ENCODE results near the gene KDM5B.
"Not testable (repeated sequence)": the region's sequence is repeated elsewhere in the genome, so short reads cannot be mapped to it uniquely, and the experiment has no call there.

Gene KDM5B

DNA sequence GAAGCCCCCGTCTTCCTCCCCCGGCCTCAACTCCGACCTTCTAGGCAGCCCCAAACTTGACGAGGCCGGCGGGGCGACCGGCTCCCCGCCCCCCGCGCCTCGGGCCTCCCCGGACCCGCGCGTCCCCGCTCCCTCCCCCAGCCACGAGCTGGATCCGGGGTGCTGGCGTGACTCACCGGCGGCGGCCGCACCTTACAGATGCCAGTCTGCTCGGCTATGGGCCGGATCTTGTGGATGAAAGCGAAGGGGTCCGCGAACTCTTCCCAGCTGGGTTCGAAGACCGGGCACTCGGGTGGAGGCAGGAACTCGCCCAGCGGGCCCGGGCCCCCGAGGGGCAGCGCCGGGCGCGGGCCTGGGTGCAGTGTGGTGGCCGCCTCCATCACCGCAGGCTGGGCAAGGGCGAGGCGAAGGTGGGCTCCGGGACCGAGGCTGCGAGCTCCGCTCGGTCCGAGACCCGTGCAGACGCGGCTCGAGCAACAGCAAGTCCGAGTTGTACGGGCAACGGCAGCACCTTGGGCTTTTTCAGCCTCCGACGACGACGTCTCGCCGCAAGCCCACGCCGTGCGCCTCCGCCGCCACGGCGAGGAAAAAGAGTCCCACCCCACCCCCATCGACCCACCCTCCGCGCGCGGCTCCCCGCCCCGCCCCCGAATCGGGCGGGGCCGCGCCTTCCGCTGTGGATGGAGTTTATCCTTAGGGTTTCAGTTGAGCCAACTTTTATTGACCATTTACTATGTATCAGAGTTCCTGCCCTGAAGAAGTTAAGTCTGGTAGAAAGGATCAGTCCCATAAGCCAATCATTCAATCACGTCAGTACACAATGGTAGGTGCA lies at the start of gene KDM5B:
KDM5B (minus strand) TSS at position 496 of the 832 bp plus-strand sequence; CDS start at position 380, 116 bp downstream.
- FAIRE-seq, result no peak

GRCh38 chr1:202857136-202857610 lies 49.0 kb upstream of the KDM5B start:
- no peak for FAIRE-seq

DNA sequence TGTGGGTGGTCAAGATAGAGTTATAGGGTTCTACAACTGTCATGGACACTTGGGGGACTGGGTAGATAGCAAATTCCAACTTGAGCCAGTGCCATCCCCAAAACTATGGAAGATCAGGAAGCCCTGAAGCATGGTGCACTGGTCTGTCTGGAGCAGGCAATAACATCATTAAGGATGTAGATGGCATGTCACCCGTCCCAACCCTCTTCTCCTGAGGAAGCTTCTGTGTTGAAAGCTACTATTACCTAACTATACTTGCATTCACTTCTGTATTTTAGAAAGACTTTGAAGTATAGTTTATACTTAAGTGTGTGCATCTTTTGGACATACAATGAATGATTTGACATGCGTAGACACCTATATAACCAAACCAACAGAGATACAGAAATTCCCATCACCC lies 47.8 kb upstream of the KDM5B start:
- no peak for FAIRE-seq

GRCh38 chr1:202854787-202855186 lies 46.6 kb upstream of the KDM5B start:
- no peak for FAIRE-seq

DNA sequence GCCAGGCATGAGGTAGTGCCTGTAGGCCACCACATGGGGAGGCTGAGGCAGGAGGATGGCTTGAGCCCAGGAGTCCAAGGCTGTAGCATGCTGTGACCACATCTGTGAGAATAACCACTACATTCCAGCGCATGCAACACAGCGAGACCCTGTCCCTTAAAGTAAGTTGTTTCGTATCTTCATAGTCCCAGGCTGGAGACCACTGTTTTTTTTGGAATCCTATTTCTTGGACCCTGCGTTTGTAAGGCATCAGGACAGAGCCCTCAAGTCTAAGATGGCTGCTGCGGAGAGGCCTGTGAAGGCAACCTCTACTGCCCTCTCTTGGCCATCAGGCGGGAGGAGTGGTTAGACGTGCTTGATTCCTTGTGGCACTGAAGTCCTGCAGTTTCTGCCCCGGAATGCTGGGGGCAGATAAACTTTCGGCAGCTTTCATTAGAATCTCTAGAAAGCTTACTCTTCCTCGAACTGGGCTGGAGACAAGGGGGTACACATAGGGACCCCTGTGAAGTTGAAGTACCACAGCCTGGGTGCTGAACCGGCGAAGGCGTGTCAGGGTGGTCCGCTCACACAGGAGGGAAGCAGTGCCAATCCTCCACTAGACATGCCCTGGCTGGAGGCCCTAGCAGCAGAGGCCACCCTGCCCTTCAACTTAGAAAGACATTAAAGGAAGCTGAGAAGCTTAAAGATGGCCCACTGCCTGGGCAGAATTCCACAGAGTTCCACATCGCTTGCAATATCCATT lies 44.1 kb upstream of the KDM5B start:
- no peak for FAIRE-seq

- no peak for FAIRE-seq
These were observed 42.6 kb upstream of the KDM5B start for GRCh38 chr1:202850593-202851362.

DNA sequence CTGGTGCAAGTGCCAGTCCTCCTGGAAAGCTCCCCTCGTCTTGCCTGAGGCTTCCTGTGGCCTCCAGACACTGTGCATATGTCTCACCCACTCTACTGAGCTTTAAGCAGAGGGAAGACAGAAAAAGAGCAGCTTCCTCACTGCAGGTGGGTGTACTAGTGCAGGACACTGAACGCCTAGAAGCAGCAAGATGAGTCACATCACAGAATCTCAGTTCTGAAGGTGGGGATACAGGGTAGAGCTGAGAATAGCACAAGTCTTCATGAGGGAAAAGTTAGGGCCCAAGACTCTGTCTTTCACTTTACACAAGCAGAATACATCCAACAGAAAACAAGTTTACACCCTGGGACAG lies 39.9 kb upstream of the KDM5B start:
- FAIRE-seq, result no peak

DNA sequence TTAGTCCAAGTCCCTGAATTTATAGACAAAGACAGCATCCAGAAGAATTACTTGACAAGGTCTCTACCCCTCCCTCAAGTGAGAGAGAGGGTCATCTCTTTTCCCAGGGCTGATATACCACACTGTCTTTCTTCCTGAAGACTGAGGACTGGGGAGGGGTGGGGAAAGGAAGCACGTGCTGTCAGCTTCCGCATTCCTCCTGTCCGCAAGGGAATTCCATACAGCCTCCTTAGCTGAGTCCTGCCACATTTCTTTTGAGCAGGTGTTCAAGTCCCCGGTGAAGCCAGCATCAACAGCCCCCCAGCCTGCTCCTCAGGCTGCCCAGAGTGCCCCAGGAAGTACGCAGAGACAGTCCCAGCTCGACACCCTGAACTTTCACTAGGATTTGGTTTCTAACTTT lies 36.7 kb upstream of the KDM5B start:
- FAIRE-seq, result no peak

DNA sequence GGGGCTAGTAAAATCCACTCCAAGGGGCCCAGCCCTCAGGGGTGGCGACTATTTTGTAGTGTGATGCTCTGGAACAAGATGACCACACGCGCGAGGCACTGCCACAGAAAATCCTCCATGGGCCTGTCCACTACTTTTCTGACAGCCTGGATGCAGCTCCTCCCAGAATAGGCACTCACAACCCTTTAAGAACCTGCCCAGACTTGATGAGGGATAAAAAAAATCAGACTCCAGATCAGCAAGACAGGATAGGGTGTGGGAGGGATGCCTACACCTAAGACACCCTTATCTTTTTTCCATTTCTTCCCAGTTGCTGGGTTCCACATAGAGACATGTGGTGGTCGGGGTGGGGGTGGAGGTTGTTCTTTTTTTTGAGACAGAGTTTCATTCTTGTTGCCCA lies 36.0 kb upstream of the KDM5B start:
- FAIRE-seq, result no peak

GRCh38 chr1:202843081-202843480 lies 34.9 kb upstream of the KDM5B start:
- no peak for FAIRE-seq

DNA sequence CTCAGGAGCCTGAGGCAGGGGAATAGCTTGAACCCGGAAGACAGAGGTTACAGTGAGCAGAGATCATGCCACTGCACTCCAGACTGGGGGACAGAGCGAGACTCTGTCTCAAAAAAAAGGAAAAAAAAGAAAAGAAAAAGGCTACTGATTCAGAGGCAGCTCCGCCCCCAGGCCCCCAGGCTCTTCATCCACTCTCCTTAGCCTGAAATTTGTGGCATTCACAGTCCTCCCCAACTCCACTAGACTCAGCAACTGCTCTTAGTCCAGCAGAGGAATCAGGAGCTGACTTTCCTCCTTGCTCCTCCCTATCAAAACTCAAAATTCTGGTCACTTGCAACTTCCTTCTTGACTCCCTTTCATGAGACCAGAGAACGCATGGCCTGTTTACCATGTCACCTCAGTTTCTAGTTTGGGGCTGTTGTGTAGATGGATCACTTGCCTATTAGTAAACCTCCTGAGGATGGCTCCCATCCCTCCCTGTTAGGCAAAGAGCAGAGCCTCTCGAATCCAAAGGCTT lies 29.6 kb upstream of the KDM5B start:
- FAIRE-seq, result no peak

DNA sequence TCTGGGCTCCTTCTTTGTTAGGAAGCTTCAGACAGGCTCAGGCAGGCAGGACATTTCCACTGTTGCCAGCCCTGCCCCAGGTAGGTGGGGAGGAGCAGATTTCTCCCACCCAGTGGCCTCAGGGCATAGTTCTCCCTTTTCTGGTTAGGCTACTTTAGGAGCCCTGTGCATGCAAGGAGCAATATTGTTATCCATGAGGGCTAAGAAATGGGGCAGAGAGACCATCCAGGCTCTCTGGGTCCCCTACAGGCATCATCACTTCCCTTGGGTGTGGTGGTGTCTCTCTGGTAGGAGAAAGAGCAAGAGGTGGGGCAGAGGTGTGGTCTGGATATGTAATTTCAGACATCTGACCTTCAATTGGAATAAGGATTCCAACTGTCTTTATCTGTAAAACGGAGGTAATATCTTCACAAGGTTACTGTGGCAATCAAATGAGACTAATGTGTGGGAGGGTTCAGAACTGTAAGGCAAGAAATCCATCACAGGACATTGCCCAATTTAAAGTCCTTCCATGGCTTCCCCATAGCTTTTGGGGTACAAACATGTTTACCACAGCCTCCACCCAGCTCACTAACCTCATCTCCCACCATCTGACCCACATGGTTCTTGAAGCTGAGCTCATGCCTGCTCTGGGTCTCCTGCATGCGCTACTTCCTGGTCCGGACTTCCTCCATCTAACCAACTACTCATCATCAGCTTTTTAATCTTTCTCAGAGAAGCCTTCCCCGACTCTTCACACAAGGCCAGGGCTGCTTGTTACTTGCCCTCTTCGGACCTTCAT lies 28.6 kb upstream of the KDM5B start:
- FAIRE-seq, result no peak

- FAIRE-seq, result no peak
These were observed 27.4 kb upstream of the KDM5B start for GRCh38 chr1:202835548-202836072.

GRCh38 chr1:202834771-202835547 lies 26.7 kb upstream of the KDM5B start:
- no peak for FAIRE-seq

DNA sequence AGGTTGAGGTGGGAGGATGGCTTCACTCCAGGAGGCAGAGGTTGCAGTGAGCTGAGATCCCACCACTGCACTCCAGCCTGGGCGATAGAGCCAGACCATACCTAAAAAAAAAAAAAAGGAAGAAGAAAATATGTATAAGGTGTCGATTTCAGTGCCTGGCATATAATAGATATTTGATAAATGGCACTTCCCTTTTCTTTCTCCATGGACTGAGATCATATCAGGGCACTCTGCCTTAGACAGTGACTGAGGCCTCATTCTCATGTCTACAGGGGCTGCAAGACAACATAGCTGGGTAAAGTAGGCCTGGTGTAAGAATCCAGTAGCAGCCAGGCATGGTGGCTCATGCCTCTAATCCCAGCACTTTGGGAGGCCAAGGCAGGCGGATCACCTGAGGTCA lies 23.7 kb upstream of the KDM5B start:
- FAIRE-seq, result no peak

DNA sequence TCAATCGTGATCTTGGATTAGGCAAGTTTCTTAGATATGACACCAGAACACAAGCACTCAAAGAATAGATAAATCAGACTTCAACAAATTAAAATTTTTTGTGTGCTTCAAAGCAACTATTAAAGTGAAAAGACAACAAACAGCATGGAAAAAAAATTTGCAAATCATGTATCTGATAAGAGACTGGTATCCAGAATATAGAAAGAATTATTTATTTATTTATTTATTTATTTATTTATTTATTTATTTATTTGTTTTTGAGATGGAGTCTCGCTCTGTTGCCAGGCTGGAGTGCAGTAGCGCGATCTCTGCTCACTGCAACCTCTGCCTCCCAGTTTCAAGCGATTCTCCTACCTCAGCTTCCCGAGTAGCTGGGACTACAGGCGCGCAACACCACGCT lies 21.0 kb upstream of the KDM5B start:
- not testable (repeated sequence) for FAIRE-seq

DNA sequence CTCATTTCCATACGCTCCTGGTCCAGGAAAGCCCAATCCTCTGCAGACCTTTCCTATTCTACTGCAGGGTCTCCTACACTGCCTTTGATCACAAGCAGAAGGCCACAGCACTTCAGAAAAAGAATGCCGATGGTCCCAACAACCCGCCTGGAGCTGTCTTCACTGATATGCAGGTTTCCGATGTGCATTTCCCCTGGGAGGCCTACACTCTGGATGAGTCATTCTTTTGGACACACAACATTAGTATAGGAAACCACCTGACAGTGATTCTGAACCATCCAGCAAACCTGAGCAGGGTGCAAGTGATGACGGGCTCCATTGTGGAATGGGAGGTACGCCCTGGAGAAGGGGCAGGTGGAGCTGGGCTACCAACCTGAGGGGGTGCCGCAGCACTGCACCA lies 17.5 kb upstream of the KDM5B start:
- FAIRE-seq, result no peak

DNA sequence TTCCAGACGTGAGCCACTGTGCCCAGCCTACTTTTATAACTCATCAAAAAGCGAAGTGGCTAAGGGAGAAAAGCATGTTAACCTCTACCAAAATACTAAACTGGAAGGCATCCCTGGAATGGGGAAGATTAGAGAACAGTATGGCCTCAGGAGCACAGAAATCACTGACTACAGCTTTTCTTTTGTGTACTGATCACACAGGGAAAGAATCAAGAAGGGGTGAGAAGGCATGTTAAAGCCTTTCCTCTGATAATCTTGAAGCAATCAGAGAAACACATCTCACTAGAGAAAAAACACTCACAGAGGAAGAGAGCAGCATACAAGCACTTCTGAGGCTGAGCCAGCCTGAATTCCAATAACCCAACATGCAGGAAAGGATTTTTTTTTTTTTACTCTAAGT lies 13.2 kb upstream of the KDM5B start:
- FAIRE-seq, result no peak

DNA sequence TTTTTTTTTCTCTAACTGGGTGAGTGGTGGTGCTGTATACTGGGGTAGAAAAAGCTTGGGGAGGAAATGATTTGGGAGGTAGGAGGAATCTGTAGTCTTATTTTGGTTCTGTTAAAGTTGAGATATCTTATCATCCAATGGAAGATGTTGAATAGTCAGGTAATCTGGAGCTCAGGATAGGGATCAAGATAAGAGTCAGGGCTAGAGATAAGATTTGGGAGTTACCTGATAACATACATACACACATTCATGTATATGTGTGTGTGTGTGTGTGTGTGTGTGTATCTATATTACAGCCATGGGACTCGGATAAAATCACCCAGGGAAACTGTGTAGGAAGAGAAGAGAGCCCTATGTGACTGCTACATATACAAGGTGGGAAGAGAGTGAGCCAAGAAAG lies 10.6 kb upstream of the KDM5B start:
- FAIRE-seq, result no peak

- no peak for FAIRE-seq
These were observed 6.9 kb upstream of the KDM5B start for GRCh38 chr1:202815120-202815519.

Data from A204.1 (cell line).